ENCODE measurements around the gene IQSEC1. TPM values are rescaled to one million over a fixed set of nuclear protein-coding genes. Genes with fewer than 3 reads are reported as not detected.

IQSEC1 gene
- total RNA-seq, 2 experiments from 2014 or later: 59.5 to 64.6 TPM

- H3K27ac Mint-ChIP-seq: no peak overlapping the region
- no peaks in the 10 kb centered on the region for H3K36me3 Mint-ChIP-seq
- ATAC-seq (ENCODE audit: low read depth): no peak
- DNase-seq: no peak
- POLR2A ChIA-PET: no interaction called here
- H3K9me3 Mint-ChIP-seq: no peaks in the 10 kb centered on the region
- H3K4me3 Mint-ChIP-seq: no peak overlapping the region
- H3K4me1 Mint-ChIP-seq: peaks cover 33% of the 10 kb centered on the region
- H3K27me3 Mint-ChIP-seq: peaks cover 21% of the 10 kb centered on the region
These were observed 2.9 kb upstream of the IQSEC1 start for GRCh38 chr3:13075986-13076654.

- POLR2A ChIA-PET: no interaction called here
These were observed 2.1 kb upstream of the IQSEC1 start for GRCh38 chr3:13075318-13075717.

GRCh38 chr3:13074006-13074375 lies 762 bp upstream of the IQSEC1 start:
- H3K9me3 Mint-ChIP-seq: no peaks in the 10 kb centered on the region
- peaks cover 21% of the 10 kb centered on the region for H3K27me3 Mint-ChIP-seq
- POLR2A ChIA-PET: no interaction called here
- peaks cover 47% of the 10 kb centered on the region for H3K4me1 Mint-ChIP-seq
- no peak overlapping the region for H3K27ac Mint-ChIP-seq
- H3K4me3 Mint-ChIP-seq: peak overlapping the region; percentile 92
- DNase-seq: no peak
- peaks cover 4% of the 10 kb centered on the region for H3K36me3 Mint-ChIP-seq
- ATAC-seq (ENCODE audit: low read depth): no peak

More at GRCh38 chr3:13075318-13075717, 2.1 kb upstream of the IQSEC1 start:
- no peak overlapping the region for H3K4me3 Mint-ChIP-seq
- H3K27ac Mint-ChIP-seq: no peak overlapping the region
- H3K4me1 Mint-ChIP-seq: peaks cover 40% of the 10 kb centered on the region
- DNase-seq (no peak), ATAC-seq (ENCODE audit: low read depth) (no peak)
- H3K27me3 Mint-ChIP-seq: peaks cover 21% of the 10 kb centered on the region
- no peaks in the 10 kb centered on the region for H3K9me3 Mint-ChIP-seq
- peaks cover 2% of the 10 kb centered on the region for H3K36me3 Mint-ChIP-seq

GRCh38 chr3:13072600-13073325 lies 466 bp downstream of the IQSEC1 start:
- peak; percentile 20 for ATAC-seq (ENCODE audit: low read depth)
- peaks cover 45% of the 10 kb centered on the region for H3K4me1 Mint-ChIP-seq
- no peaks in the 10 kb centered on the region for H3K9me3 Mint-ChIP-seq
- peak overlapping the region; percentile 80 for H3K27ac Mint-ChIP-seq
- peaks cover 21% of the 10 kb centered on the region for H3K27me3 Mint-ChIP-seq
- no peak for DNase-seq
- POLR2A ChIA-PET: interaction anchor here (1.5 kb wide), 1 partner anchor 8 kb away, joined by 5 read pairs; no protein-coding TSS in a partner anchor
- H3K4me3 Mint-ChIP-seq: peak overlapping the region; percentile 92
- H3K36me3 Mint-ChIP-seq: peaks cover 8% of the 10 kb centered on the region

GRCh38 chr3:13072239-13072599 lies 1.0 kb downstream of the IQSEC1 start:
- H3K36me3 Mint-ChIP-seq: peaks cover 8% of the 10 kb centered on the region
- H3K4me1 Mint-ChIP-seq: peaks cover 43% of the 10 kb centered on the region
- H3K27me3 Mint-ChIP-seq: peaks cover 21% of the 10 kb centered on the region
- peak overlapping the region; percentile 85 for H3K27ac Mint-ChIP-seq
- POLR2A ChIA-PET: interaction anchor here (1.5 kb wide), 1 partner anchor 9 kb away, joined by 5 read pairs; no protein-coding TSS in a partner anchor
- DNase-seq: no peak
- no peaks in the 10 kb centered on the region for H3K9me3 Mint-ChIP-seq
- no peak for ATAC-seq (ENCODE audit: low read depth)
- peak overlapping the region; percentile 92 for H3K4me3 Mint-ChIP-seq

GRCh38 chr3:13071695-13072094 lies 1.5 kb downstream of the IQSEC1 start:
- no peak for ATAC-seq (ENCODE audit: low read depth)
- peaks cover 41% of the 10 kb centered on the region for H3K4me1 Mint-ChIP-seq
- H3K9me3 Mint-ChIP-seq: no peaks in the 10 kb centered on the region
- H3K27me3 Mint-ChIP-seq: peaks cover 21% of the 10 kb centered on the region
- POLR2A ChIA-PET: interaction anchor here (1.5 kb wide), 1 partner anchor 10 kb away, joined by 5 read pairs; no protein-coding TSS in a partner anchor
- no peak for DNase-seq
- H3K4me3 Mint-ChIP-seq: peak overlapping the region; percentile 92
- H3K36me3 Mint-ChIP-seq: peaks cover 8% of the 10 kb centered on the region
- H3K27ac Mint-ChIP-seq: peak overlapping the region; percentile 85

GRCh38 chr3:13070391-13071070 lies 2.7 kb downstream of the IQSEC1 start:
- DNase-seq (no peak), ATAC-seq (ENCODE audit: low read depth) (no peak)
- Mint-ChIP-seq H3K4me1 (peaks cover 45% of the 10 kb centered on the region), H3K27ac (peak overlapping the region; percentile 97), H3K4me3 (peak overlapping the region; percentile 81), H3K27me3 (peaks cover 14% of the 10 kb centered on the region), H3K9me3 (no peaks in the 10 kb centered on the region), H3K36me3 (peaks cover 10% of the 10 kb centered on the region)
- POLR2A ChIA-PET: interaction anchor here (1.3 to 3.2 kb wide), 2 partner anchors 8 to 57 kb away, joined by 5 to 35 read pairs; no protein-coding TSS in a partner anchor

GRCh38 chr3:13069495-13069894 lies 3.7 kb downstream of the IQSEC1 start:
- peak; percentile 72 for DNase-seq
- Mint-ChIP-seq H3K9me3 (no peaks in the 10 kb centered on the region), H3K27ac (peak overlapping the region; percentile 97), H3K27me3 (peaks cover 3% of the 10 kb centered on the region), H3K4me3 (peak overlapping the region; percentile 81), H3K4me1 (peaks cover 47% of the 10 kb centered on the region), H3K36me3 (peaks cover 13% of the 10 kb centered on the region)
- POLR2A ChIA-PET: interaction anchor here (0.6 to 3.2 kb wide), 3 partner anchors 9 to 56 kb away, joined by 3 to 35 read pairs (median 5); no protein-coding TSS in a partner anchor
- ATAC-seq (ENCODE audit: low read depth): peak; percentile 87

GRCh38 chr3:13068269-13069010 lies 4.8 kb downstream of the IQSEC1 start:
- Mint-ChIP-seq H3K4me1 (peaks cover 44% of the 10 kb centered on the region), H3K27ac (peak overlapping the region; percentile 97), H3K9me3 (no peaks in the 10 kb centered on the region), H3K27me3 (no peaks in the 10 kb centered on the region), H3K36me3 (peaks cover 18% of the 10 kb centered on the region), H3K4me3 (peak overlapping the region; percentile 42)
- POLR2A ChIA-PET: interaction anchor here (3.2 kb wide), 1 partner anchor 55 kb away, joined by 35 read pairs; no protein-coding TSS in a partner anchor
- DNase-seq: no peak
- ATAC-seq (ENCODE audit: low read depth): no peak

- H3K36me3 Mint-ChIP-seq: peaks cover 19% of the 10 kb centered on the region
- H3K27ac Mint-ChIP-seq: peak overlapping the region; percentile 97
- peaks cover 44% of the 10 kb centered on the region for H3K4me1 Mint-ChIP-seq
- no peaks in the 10 kb centered on the region for H3K9me3 Mint-ChIP-seq
- POLR2A ChIA-PET: interaction anchor here (3.2 kb wide), 1 partner anchor 54 kb away, joined by 35 read pairs; no protein-coding TSS in a partner anchor
- H3K4me3 Mint-ChIP-seq: no peak overlapping the region
- DNase-seq (no peak), ATAC-seq (ENCODE audit: low read depth) (no peak)
- no peaks in the 10 kb centered on the region for H3K27me3 Mint-ChIP-seq
These were observed 5.5 kb downstream of the IQSEC1 start for GRCh38 chr3:13067778-13068177.

GRCh38 chr3:13066834-13067233 lies 6.4 kb downstream of the IQSEC1 start:
- H3K4me3 Mint-ChIP-seq: no peak overlapping the region
- peaks cover 19% of the 10 kb centered on the region for H3K36me3 Mint-ChIP-seq
- H3K9me3 Mint-ChIP-seq: no peaks in the 10 kb centered on the region
- no peak for ATAC-seq (ENCODE audit: low read depth)
- H3K4me1 Mint-ChIP-seq: peaks cover 43% of the 10 kb centered on the region
- H3K27ac Mint-ChIP-seq: peak overlapping the region; percentile 67
- POLR2A ChIA-PET: no interaction called here
- no peaks in the 10 kb centered on the region for H3K27me3 Mint-ChIP-seq
- DNase-seq: no peak

- peaks cover 19% of the 10 kb centered on the region for H3K36me3 Mint-ChIP-seq
- H3K9me3 Mint-ChIP-seq: no peaks in the 10 kb centered on the region
- peaks cover 42% of the 10 kb centered on the region for H3K4me1 Mint-ChIP-seq
- DNase-seq (no peak), ATAC-seq (ENCODE audit: low read depth) (no peak)
- peak overlapping the region; percentile 67 for H3K27ac Mint-ChIP-seq
- no peaks in the 10 kb centered on the region for H3K27me3 Mint-ChIP-seq
- no peak overlapping the region for H3K4me3 Mint-ChIP-seq
- POLR2A ChIA-PET: no interaction called here
These were observed 7.0 kb downstream of the IQSEC1 start for GRCh38 chr3:13066236-13066635.

GRCh38 chr3:13065727-13066126 lies 7.5 kb downstream of the IQSEC1 start:
- H3K27me3 Mint-ChIP-seq: no peaks in the 10 kb centered on the region
- DNase-seq (no peak), ATAC-seq (ENCODE audit: low read depth) (no peak)
- H3K27ac Mint-ChIP-seq: peak overlapping the region; percentile 64
- H3K36me3 Mint-ChIP-seq: peaks cover 19% of the 10 kb centered on the region
- POLR2A ChIA-PET: no interaction called here
- peaks cover 38% of the 10 kb centered on the region for H3K4me1 Mint-ChIP-seq
- H3K4me3 Mint-ChIP-seq: no peak overlapping the region
- H3K9me3 Mint-ChIP-seq: no peaks in the 10 kb centered on the region
